Mucosa of descending colon (tissue), 3 donors: ENCODE data around the gene STAT3. TPM values are rescaled to one million over a fixed set of nuclear protein-coding genes. Genes with fewer than 3 reads are reported as not detected.

Source experiments
- ATAC-seq: fragments of 200-7000 bp; cut with Tn5 transposase; one replicate; pipeline ENCODE4 v1.9.1; 2020; ENCODE audit warnings: mild to moderate bottlenecking, moderate library complexity
- DNase-seq, 3 donors: peaks; one replicate each; pipeline ENCODE4 v3.0.0-alpha.2; 2020
- H3K36me3 ChIP-seq: fragments of 200-600 bp; one replicate; pipeline ENCODE4 v1.8.0; 2021; ENCODE audit warnings: low read depth, mild to moderate bottlenecking
- H3K4me1 ChIP-seq: fragments of 200-600 bp; one replicate; pipeline ENCODE4 v1.8.0; 2021; ENCODE audit warnings: low read depth, mild to moderate bottlenecking
- H3K4me3 ChIP-seq: fragments of 200-600 bp; one replicate; pipeline ENCODE4 v1.8.0; 2021; ENCODE audit warnings: mild to moderate bottlenecking
- H3K9me3 ChIP-seq: fragments of 200-600 bp; one replicate; pipeline ENCODE4 v1.8.0; 2021; ENCODE audit warnings: mild to moderate bottlenecking
- intact Hi-C, 2 donors: fragments of 100-400 bp; cut with DNase I in 1 of 2; cut with micrococcal nuclease in 1 of 2; formaldehyde crosslinking; loops; one replicate each; pipeline versions ENCODE4 v1.11.0 to v1.11.1; 2022; cut with DNase I, micrococcal nuclease
- total RNA-seq, 3 donors: library from RNA; stranded (reverse); fragmentation: NEBNext Ultra II Directional in 2 of 3; extraction: Animal tissue kit (Norgen Biotek cat#: 25700) in 2 of 3; gene quantifications; one replicate each; pipeline versions ENCODE4 v1.2.1 to v1.2.4, GENCODE V29; 2021 to 2023
- TF ChIP-seq, protein P1 (sequence below): fragments of 200-600 bp; IDR thresholded peaks from one replicate; pipeline ENCODE4 v1.8.0; 2022; ENCODE audit warnings: antibody characterized with exemption, mild to moderate bottlenecking
- donor health status: DM: no; HTN: no; CAD: no; lungs with moderate emphysema.
- donor health status: DM: no; HTN: no; CAD: no.
- donor health status: DM: no; HTN: yes; CAD: no.

Gene STAT3
- total RNA-seq, 3 donors from 2014 or later, result 158 to 230 (median 227) TPM

DNA sequence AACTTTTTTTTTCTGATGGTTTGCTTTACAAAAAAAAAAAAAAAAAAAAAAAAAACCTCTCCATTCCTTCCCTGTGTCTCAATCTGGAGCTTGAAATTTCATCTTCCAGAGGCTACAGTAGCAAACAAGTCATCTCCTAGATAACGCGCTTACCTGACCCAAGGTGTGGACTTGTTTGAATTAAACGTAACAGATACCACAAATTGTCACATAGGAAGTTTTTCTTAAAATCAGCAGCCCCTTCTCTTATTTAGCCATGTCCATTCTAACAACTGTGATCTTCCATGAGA is 114.0 kb downstream of the STAT3 start:
- ATAC-seq, result no peak

DNA sequence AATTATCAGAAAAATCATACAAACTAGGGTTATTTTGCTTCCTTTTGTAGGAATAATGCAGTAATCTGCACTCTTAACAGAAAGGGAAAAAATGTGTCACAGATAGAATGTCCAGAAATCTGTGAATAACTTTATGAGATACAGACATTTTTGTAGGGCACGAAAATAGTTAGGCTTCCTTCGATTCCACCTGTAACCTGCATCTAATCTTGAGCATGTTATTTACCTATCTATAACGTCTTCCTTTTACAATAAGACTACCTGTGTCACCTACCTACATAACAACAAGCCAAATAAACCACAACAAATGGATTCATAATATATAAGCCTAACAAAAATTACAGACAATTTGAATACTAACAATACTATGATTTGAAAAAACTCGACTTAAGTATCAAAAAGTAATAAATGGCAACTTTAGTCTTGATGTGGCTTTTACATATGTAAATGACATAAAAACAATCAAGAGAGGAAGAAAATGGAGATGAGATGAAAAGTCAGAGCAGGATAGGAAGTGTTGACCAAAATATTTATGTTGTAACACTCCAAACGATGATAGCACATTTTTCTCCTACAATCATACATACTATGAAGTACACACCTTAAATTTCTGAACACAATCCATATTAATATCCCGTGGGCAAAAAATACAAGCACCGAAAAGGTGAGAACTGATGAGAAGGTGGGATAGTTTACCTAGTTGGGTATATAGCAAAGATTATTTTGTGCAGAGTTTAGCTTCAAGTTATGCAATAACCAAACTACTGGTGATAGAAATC is 114.6 kb downstream of the STAT3 start:
- ATAC-seq (no peak), DNase-seq (no peak)
- Histone ChIP-seq H3K4me3 (no peak overlapping the region), H3K9me3 (no peaks in the 10 kb centered on the region), H3K4me1 (peaks cover 14% of the 10 kb centered on the region), H3K36me3 (no peaks in the 10 kb centered on the region)
- intact Hi-C loops, result no loop called here
- TF ChIP-seq, protein P1, sequence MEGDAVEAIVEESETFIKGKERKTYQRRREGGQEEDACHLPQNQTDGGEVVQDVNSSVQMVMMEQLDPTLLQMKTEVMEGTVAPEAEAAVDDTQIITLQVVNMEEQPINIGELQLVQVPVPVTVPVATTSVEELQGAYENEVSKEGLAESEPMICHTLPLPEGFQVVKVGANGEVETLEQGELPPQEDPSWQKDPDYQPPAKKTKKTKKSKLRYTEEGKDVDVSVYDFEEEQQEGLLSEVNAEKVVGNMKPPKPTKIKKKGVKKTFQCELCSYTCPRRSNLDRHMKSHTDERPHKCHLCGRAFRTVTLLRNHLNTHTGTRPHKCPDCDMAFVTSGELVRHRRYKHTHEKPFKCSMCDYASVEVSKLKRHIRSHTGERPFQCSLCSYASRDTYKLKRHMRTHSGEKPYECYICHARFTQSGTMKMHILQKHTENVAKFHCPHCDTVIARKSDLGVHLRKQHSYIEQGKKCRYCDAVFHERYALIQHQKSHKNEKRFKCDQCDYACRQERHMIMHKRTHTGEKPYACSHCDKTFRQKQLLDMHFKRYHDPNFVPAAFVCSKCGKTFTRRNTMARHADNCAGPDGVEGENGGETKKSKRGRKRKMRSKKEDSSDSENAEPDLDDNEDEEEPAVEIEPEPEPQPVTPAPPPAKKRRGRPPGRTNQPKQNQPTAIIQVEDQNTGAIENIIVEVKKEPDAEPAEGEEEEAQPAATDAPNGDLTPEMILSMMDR, result no peak

More for the DNA sequence above, 114.0 kb downstream of the STAT3 start:
- peaks cover 14% of the 10 kb centered on the region for H3K4me1 ChIP-seq
- intact Hi-C loops, result no loop called here
- no peaks in the 10 kb centered on the region for H3K9me3 ChIP-seq
- no peaks in the 10 kb centered on the region for H3K36me3 ChIP-seq
- TF ChIP-seq, protein P1, result no peak
- H3K4me3 ChIP-seq, result no peak overlapping the region
- DNase-seq, result no peak

DNA sequence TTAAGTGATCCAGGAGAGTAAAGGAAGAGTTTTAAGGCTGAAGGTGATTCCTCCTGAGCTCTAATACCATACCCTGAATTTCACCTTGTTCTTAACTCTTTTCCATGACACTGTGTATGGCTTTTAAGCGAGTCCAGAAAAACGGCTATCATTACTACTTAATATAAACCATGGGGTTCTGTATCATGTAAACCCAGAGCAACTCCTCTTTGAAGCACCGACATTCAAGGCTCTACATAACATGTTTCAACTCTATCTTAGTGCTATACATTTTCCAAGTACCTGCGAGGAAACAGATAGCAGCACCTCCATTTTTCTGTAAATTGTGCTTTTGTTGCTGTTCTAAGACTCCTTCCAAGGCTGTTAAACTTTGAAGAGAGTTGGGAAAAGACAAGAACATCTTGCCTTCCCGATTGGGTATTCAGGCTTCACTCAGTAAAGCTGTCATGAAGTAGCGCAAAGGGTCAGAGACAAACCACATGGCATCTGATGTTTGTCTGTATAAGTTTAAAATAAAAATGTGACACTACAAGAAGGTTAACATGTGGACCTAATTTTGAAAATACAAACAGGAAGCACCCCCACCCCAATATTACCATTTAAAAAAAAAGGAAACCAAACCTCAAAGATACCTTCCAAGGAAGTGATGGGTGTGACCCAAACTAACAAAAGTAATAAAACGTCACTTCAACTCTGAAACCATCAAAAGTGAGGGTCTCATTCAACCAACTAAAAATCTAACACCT is 115.9 kb downstream of the STAT3 start:
- DNase-seq (no peak), ATAC-seq (no peak)
- H3K4me1 ChIP-seq, result peaks cover 14% of the 10 kb centered on the region
- TF ChIP-seq, protein P1, result no peak
- H3K36me3 ChIP-seq, result no peaks in the 10 kb centered on the region
- no peaks in the 10 kb centered on the region for H3K9me3 ChIP-seq
- intact Hi-C loops, result no loop called here
- H3K4me3 ChIP-seq, result no peak overlapping the region

DNA sequence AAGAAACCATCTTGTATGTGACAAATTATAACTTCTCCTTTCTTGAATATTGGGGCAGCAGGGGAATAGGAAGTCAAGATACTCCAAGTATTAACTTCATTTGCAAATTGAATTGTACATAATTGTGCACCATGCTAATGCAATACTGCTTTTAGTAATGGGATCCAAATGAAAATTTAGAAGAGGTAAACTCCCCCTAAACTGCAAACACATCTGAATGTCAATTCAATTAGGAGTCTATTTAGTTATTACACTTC is 116.5 kb downstream of the STAT3 start:
- TF ChIP-seq, protein P1, result no peak
- H3K4me1 ChIP-seq, result peaks cover 12% of the 10 kb centered on the region
- DNase-seq, result no peak
- H3K4me3 ChIP-seq, result no peak overlapping the region
- no peak for ATAC-seq
- H3K9me3 ChIP-seq, result no peaks in the 10 kb centered on the region
- no peaks in the 10 kb centered on the region for H3K36me3 ChIP-seq
- intact Hi-C loops, result no loop called here

DNA sequence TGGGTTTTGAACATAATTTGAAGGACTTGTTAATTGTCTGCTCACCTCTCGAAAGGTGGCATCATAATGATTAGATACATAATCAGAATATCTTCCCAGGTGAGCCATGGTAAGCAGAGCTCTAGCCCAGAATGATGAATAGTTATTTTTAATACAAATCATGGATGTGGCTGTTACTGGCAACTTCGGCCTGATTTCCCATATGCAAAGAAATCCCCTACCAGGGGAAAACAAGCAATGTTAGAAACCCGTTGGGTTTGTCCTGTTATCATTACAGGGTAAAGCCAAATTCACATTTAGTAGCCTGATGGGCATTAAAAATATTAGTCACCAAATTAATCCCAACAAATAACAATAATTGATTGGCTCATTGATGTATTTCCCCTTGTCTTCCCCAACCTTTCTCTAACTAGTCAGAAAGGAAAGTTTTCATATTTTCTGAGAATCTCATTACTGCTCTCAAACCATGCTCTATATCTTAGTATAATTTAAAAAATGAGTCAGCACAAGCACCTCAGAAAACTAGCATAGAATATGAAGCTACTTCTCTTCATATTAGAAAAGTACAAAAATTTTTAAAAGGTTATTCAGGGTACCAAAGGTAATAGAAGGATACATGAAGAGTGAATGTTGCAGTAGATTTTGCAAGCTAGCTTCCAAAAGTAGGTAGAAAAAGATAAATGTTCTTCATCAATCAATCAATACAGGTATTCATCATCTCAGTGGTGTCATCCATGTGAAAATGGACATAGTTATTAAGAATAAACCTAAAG is 117.0 kb downstream of the STAT3 start:
- TF ChIP-seq, protein P1, result no peak
- DNase-seq (no peak), ATAC-seq (no peak)
- no peak overlapping the region for H3K4me3 ChIP-seq
- intact Hi-C loops, result no loop called here
- H3K36me3 ChIP-seq, result no peaks in the 10 kb centered on the region
- H3K9me3 ChIP-seq, result no peaks in the 10 kb centered on the region
- H3K4me1 ChIP-seq, result peaks cover 12% of the 10 kb centered on the region
